Epidermal melanocyte (primary cell): ENCODE data around the gene KSR2.
"Not testable (repeated sequence)": the region's sequence is repeated elsewhere in the genome, so short reads cannot be mapped to it uniquely, and the experiment has no call there.

Experiments used
- DNase-seq: peaks from one replicate; pipeline ENCODE4 v3.0.0; 2011; ENCODE audit warnings: low spot score; ENCODE audit not compliant: insufficient read length

Gene KSR2

GRCh38 chr12:117892441-117892840, 76.3 kb downstream of the KSR2 start:
- DNase-seq: no peak

DNA sequence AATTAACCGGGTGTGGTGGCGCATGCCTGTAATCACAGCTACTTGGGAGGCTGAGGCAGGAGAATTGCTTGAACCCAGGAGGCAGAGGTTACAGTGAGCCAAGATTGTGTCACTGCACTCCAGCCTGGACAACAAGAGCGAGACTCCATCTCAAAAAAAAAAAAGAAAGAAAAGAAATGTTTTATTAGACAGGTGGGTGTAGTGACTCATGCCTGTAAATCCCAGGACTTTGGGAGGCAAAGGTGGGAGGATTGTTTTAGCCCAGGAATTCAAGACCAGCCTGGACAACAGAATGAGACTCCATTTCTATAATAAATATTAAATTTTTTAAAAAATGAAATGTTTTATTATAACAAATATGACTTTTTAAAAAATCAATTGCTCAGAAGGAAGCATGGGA, 77.5 kb downstream of the KSR2 start:
- DNase-seq: not testable (repeated sequence)

DNA sequence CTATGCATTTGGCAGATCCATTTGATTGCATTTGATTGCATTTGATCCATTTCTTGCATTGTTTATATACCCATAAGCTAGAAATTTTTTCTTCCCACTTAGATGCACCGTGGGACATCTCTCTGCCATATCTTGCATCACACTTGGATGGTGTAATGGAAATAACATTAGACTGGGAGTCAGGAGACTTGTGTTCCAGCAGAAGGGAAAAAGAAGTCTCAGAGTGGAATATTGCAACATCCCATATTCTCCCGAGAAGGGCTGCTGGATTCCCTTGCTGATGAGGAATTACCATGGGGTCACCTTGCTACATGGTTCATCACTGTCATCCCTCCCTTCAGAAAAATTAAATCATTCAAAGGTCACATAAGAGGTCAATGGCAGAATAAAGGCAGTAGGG, 78.1 kb downstream of the KSR2 start:
- no peak for DNase-seq

DNA sequence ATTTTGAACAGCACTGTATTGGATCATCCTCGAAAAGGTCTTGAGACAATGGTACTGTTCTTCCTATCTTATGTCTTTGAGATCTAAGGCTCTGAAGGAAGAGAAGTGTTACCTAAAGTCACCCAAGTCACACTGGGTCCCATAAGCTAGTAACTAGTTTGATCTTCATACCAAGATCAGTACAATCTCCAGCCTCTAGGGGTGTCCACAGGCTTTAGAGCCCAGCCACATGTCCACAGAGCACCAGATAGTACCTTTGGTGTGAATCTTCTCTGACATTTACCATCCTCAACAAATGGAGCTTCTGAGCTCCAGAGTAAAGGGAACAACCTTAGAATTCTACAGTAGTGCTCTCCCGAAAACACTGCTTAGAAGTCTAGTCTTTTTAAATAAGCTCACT, 78.7 kb downstream of the KSR2 start:
- no peak for DNase-seq

GRCh38 chr12:117889098-117889497, 79.7 kb downstream of the KSR2 start:
- DNase-seq: no peak

- no peak for DNase-seq
Measured at GRCh38 chr12:117885211-117885610, 83.6 kb downstream of the KSR2 start.

DNA sequence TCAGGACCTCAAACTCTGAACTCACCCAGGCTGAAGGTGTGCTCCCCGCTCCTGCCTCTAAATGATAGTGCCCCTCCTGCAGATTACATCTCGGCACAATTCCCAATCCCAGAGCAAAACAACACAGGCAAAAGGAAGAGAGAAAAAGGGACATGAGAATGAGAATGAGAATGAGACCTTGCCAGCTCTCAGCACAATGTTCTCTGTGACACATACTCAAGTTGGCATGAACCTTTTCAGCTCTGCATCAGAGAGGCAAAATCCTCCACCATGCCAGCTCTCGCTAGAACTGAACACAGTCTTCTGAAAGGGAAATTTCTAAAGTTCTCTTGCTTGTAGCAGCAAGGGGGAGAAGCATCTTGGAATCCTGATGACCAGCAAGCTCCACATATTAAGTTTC, 84.6 kb downstream of the KSR2 start:
- no peak for DNase-seq

- no peak for DNase-seq
Measured at GRCh38 chr12:117882603-117883184, 86.1 kb downstream of the KSR2 start.

DNA sequence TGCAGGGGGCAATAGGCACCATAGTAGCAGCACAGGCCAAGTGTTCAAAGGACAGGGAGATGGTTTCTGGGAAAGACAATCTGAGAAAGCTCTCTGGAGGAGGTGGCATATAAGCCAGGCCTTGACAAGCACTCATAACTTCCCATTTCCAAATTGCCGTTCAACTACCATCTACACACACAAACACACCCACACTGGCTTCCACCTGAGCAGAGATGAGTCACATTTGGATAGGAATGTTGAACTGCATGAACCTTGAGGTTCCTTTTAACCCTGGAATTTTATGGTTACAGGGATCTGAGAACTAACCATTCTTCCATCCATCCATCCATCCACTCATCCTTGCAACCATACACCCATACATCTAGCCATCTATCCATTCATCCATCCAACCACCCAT, 86.6 kb downstream of the KSR2 start:
- DNase-seq: no peak

- no peak for DNase-seq
Measured at GRCh38 chr12:117881517-117881916, 87.3 kb downstream of the KSR2 start.

DNA sequence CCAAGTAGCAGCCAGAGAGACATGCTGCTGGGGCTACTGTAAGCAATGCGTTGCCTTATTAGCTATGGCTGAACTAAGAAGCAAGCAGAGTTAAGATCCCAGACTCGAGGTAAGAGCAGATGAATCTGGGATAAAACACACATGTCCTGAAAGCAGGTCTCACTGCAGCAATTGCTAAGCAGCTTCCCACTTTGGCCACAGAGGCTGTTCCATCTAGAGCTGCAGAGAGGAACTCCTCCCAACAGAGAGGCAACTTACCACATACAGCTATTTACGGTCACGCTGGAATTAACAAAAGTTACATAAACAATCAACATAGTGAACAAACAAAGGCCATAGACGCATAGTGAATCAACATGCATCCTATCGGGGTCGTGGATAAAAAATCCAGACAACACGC, 90.2 kb downstream of the KSR2 start:
- no peak for DNase-seq

GRCh38 chr12:117876436-117876816, 92.4 kb downstream of the KSR2 start:
- DNase-seq: no peak

DNA sequence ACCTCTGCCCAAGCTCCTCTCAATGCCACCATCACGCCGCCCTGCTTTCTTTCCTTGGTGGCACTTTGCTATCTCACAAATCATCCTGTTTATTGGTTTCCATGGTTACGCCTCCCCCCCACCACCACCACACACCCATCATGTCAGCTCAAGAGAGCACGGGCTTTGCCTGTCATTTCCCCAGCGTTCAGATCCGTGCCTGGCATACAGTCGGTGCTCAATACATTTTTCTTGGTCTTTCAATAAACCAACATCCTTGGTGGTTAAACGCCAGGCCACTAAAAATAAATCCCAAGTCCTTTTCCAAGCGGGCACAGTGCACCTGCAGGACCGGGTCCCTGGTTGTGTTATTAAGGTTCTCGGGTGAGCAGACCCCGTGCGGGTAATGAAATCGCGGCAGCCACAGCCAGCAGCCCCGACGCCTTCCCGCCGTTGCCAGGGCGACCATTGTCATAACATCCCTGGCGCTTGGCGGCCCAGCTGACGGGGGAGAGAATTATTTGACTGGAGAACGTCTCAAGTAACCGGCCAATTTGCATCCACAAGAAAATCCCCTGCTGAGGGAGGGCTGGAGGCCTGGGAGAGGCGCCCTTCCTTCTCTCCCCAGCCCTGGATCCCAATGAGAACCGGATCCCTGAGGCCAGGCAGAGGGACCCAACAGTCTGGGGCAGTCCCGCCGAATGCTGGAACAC, 92.9 kb downstream of the KSR2 start:
- DNase-seq: no peak

DNA sequence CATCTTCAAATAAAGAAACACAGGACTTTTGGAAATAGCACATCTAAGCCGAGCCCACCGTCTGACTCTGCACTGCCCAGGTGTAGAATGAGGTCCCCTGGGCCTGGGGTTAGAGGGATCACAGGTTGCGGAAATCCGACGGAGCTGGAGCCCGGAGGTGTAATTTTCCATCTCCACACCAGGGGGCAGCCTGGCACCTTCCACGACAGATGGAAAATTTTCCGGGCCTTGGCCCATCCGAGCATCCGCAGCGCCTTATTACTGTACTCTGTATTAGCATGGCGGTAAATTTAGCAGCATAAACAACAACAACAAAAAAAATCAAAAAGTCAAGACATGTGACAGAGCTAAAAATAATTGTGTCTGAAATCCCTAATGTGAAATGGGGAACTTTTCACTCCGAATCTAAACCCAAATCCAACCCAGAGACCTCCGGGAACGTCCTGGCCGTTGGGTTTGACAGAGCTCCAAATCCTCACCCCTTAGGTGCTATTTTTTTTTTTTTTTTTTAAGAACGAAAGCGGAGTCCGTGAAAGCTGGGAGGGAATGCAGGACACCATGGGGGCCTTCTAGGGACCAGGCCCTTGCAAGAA, 93.9 kb downstream of the KSR2 start:
- DNase-seq: no peak

- DNase-seq: not testable (repeated sequence)
Measured at GRCh38 chr12:117874198-117874597, 94.6 kb downstream of the KSR2 start.

- no peak for DNase-seq
Measured at GRCh38 chr12:117872546-117873169, 96.1 kb downstream of the KSR2 start.

DNA sequence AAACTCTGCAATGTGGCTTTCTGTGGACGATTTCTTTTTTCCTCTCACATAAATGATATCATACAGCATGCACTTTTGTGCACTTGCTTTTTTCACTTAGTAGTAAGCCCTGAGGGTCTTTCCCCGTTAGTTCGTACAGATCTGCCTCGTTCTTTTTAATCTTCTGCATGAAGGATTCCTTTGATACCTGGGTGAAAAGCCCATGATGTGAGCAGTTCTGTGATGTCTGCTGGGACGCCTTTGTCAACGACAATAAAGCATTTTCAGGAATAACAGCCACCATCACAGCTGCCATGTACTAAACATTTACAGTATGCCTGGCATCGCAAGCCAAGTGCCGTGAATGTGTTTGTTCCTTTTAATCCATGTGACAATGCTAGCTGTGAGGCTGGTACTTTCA, 99.2 kb downstream of the KSR2 start:
- no peak for DNase-seq

DNA sequence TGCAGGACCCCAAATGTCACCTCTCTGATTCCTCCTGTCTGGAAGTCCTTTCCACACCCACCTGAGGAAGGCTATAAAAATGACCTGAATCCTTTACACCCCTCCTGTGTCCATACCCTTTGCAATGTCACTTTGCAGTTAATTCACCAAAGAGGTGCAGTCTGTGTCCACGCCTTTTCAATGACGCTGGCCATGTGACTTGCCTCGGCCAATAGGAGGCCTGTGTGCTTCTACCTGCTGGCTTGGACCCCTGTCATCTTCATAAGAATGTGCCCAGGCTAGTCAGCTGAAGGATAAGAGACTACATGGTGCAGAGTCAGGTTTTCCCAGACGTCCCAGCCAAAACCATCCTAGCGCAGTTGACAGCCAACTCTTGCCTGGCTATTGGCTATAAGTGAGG, 101.4 kb downstream of the KSR2 start:
- DNase-seq: no peak

- DNase-seq: no peak
Measured at GRCh38 chr12:117865505-117865904, 103.3 kb downstream of the KSR2 start.

DNA sequence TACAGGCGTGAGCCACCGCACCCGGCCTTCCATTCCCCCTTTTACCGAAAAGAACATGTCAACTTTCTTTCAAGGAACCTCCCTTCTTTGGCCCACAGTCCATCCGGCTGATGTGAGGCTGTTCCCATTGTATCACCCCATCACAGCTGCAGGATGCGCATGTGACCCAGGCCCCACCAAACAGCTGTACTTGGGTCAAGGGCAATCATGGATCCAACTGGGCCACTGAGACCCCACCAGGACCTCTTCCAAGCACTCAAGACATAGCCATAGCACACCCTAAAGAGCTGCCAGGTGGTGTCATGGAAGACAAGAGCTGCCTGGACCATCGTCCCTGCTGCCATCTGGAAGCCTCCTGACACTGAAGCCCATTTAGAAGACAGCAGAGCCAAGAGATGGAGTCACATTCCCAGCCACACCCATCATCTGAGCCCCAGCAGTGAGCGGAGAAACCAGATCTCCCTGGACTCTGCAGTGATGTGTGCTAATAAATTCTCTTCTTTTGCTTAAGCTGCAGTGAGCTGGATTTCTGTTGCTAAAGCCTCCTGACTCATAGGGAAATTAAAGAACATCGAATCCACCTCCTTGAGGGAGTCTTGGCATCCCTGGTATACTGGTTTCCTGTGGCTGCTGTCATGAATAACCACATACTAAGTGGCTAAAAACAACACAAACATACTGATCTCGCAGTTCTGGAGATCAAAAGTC, 105.6 kb downstream of the KSR2 start:
- DNase-seq: no peak

- DNase-seq: no peak
Measured at GRCh38 chr12:117861691-117862090, 107.1 kb downstream of the KSR2 start.

DNA sequence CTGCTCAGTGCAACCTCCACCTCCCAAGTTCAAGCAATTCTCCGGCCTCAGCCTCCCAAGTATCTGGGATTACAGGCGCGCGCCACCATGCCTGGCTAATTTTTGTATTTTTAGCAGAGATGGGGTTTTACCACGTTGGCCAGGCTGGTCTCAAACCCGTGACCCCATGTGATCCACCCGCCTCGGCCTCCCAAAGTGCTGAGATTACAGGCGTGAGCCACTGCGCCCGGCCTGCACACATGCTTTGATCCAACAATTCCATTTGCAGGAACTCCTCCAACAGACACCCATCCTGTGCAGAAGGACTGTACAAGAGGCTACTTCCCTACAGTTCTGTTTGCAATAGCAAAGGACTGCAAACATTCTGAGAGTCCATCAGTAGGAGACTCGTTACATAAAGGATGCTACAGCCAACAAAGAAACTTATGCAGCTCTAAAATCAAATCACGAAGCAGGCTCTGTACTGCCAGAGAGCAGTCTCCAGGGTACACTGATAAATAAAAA, 108.0 kb downstream of the KSR2 start:
- not testable (repeated sequence) for DNase-seq
